GM19025 (cell line): ENCODE measurements around the gene RGS3.

ENCODE experiments used
- ATAC-seq: cut with Tn5 transposase; IDR thresholded peaks from one replicate; pipeline ENCODE4 v1.9.1; 2021; ENCODE audit warnings: mild to moderate bottlenecking, low read depth, moderate library complexity; ENCODE audit not compliant: unreplicated experiment

The RGS3 gene

DNA sequence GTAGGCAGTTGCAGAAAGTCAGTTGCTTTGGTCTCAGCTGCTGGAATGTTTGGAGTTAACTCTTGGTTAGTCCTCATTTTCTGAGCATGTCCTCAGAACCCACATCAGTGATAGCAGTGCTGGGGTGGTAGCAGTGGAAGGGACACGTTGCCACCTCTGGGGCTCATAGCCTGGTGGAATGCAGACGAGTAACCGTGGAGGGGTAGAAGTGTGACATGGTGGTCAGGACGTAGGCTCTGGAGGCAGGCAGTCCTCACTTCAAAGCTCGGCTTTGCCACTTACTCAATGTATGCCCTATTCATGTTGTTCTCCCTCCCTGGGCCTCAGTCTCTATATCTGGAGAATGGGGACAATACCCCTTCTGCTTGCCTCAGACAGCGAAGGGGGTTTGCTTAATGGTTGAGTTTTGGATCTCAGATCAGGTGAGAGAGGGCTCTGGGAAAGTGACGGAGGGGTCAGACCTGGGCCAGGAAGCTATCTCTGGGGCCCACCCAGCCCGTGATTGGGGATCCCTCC lies 62.8 kb downstream of the RGS3 start:
- no peak for ATAC-seq

DNA sequence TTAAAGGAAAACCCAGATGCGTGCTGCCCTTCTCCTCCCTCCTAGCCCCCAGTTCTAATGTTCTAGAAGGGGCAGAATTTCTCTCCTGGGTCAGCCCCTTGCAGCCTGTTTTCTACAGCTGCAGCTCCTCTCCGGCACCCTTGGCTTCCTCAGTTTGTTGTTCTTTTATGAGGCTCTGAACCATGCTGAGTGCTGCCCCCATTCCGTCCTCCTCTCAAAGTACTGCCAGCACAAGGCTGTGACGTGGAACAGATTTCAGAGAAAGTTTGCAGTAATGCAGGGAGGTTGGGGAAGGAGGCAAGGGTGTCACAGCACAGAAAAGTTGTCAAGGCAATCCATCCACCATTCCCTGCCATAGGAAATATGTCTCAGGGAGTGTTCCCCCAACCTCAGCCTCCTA lies 63.3 kb downstream of the RGS3 start:
- no peak for ATAC-seq

GRCh38 chr9:113528088-113528487 lies 64.6 kb downstream of the RGS3 start:
- no peak for ATAC-seq

DNA sequence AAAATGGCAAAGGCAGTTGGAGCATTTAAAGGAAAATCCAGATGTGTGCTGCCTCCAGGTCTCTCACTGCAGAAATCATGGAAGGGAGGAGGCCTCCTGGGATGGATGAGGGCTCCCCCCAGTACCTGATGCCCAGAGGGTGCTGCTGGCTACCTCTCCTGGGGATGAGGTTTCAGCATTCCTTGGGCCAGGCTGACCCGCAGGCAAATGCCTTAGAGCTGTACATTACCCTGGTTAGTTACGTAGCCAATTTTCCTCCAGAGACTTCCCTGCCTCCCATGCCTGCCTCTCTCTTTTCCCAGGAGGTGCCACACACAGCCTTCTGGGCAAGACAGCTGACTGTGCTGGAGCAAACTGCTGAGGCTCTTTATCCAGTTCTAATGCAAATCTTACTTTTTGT lies 65.3 kb downstream of the RGS3 start:
- ATAC-seq: no peak

GRCh38 chr9:113529336-113530009 lies 65.9 kb downstream of the RGS3 start:
- ATAC-seq: no peak

GRCh38 chr9:113530022-113530635 lies 66.6 kb downstream of the RGS3 start:
- no peak for ATAC-seq

DNA sequence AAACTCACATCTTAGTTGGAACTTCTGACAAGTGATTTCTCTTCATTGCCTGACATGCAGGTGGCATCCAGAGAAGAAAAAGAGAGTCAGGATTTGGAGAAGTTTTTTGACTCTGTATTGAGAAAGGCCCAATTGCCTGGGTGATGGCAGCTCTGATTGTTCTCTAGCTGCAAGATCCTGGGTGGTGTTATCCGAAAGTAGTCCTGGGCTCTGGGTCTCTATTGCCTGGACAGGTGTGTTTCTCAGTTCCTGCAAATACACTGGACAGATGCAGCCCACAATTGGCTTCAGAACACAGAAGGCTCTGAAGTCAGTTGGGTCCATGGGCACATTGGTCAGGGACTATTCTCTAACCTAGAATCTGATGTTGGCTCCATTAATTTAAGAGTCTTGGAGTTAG lies 67.4 kb downstream of the RGS3 start:
- ATAC-seq: no peak

- no peak for ATAC-seq
Measured at GRCh38 chr9:113531919-113532808, 68.6 kb downstream of the RGS3 start.

GRCh38 chr9:113532809-113533190 lies 69.3 kb downstream of the RGS3 start:
- no peak for ATAC-seq

DNA sequence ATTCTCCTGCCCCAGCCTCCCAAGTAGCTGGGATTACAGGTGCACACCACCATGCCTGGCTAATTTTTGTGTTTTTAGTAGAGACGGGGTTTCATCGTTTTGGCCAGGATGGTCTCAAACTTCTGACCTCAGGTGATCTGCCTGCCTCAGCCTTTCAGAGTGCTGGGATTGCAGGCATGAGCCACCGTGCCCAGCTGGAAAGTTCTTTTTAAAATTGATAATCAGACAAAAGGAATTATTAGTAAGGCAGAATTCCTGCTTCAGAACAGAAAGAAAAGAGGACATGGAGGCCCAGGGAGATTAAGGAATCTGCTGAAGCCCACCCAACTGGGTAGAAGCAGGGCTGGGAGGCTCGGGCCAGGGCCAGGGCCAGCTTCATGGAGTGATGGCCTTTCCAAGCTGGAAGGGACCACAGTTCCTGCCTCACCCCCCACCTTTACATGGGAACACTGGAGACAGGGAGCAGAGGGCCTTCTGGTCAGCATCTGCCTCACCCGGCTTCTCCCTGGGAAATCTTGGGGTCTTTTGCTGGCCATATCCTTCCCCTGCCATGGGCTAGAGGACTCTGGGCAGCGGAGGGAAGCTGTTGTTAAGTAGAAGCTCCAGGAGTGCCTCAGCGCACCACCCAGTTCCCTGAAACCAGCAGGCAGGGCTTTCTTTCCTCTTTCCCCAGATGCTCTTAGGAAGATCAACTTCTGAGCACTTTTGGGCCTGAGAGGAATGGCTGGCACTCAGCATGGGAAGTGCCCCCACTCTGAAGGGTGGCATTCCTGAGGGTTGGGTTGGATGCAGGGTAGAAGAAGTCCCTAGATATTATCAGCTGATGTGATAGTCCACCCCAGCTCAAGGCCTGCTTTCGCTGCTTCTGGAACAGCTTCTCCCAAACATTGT lies 70.1 kb downstream of the RGS3 start:
- no peak for ATAC-seq

GRCh38 chr9:113535756-113536155 lies 72.2 kb downstream of the RGS3 start:
- no peak for ATAC-seq

DNA sequence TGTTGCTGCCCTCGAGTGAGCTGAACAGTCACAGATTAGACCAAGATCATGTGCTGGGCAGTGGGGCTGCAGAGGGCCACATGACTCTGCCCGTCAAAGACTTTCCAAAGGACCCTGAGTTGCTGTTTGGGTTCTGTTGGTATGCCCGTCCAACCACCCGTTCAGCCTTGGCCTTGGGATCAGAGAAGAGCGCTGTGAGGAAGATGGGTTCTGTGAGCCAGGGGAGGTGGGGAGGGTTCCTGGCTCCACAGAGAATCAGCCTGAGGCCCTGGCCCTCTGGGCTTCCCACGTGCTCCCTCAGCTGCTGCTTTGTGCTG lies 72.6 kb downstream of the RGS3 start:
- ATAC-seq: no peak

GRCh38 chr9:113536483-113537228 lies 73.1 kb downstream of the RGS3 start:
- ATAC-seq: no peak

- ATAC-seq: no peak
Measured at GRCh38 chr9:113537229-113537810, 73.8 kb downstream of the RGS3 start.

GRCh38 chr9:113538131-113538530 lies 74.6 kb downstream of the RGS3 start:
- no peak for ATAC-seq

GRCh38 chr9:113538701-113539430 lies 75.3 kb downstream of the RGS3 start:
- no peak for ATAC-seq

DNA sequence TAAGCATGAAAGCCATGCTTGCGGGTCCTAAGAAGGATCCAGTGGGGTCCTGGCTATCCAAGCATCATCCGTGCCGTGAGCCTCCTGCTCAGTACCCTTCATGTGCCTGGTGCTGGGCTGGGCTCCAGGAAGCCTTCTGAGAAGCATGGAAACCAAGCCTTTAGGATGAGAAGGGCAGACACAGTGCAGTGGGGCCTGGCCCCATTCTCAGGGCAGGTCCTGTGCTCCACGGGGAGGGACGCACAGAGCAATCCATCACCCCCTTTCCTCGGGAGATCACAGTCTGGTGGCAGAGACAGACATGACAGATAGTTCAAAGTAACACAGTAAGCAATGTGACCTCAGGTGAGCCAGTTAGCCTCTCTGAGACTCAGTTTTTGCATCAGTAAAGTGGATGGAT lies 76.9 kb downstream of the RGS3 start:
- ATAC-seq: no peak

- no peak for ATAC-seq
Measured at GRCh38 chr9:113541019-113541900, 77.7 kb downstream of the RGS3 start.
